NCI-H446 treated with DMSO at 0.1 percent for 48 hours (cell line): ENCODE measurements around the gene MAML3.
A peak's percentile ranks its signal among the peaks of the same experiment; 100 is the strongest.

Experiments
- DNase-seq: peaks from one replicate; lab custom pipeline; 2025; lab: John Stamatoyannopoulos, UW

Gene MAML3

GRCh38 chr4:139899346-139899745, 254.6 kb downstream of the MAML3 start:
- no peak for DNase-seq

GRCh38 chr4:139898293-139898692, 255.7 kb downstream of the MAML3 start:
- no peak for DNase-seq

GRCh38 chr4:139896091-139896604, 257.8 kb downstream of the MAML3 start:
- no peak for DNase-seq

GRCh38 chr4:139893801-139894200, 260.2 kb downstream of the MAML3 start:
- DNase-seq: no peak

- DNase-seq: no peak
Measured at GRCh38 chr4:139892973-139893736, 260.8 kb downstream of the MAML3 start.

- DNase-seq: no peak
Measured at GRCh38 chr4:139890816-139891215, 263.2 kb downstream of the MAML3 start.

GRCh38 chr4:139889901-139890300, 264.1 kb downstream of the MAML3 start:
- DNase-seq: no peak

GRCh38 chr4:139889264-139889663, 264.7 kb downstream of the MAML3 start:
- no peak for DNase-seq

- DNase-seq: no peak
Measured at GRCh38 chr4:139887962-139888735, 265.8 kb downstream of the MAML3 start.

- DNase-seq: no peak
Measured at GRCh38 chr4:139887376-139887802, 266.6 kb downstream of the MAML3 start.

GRCh38 chr4:139886798-139887197, 267.2 kb downstream of the MAML3 start:
- DNase-seq: no peak

- DNase-seq: no peak
Measured at GRCh38 chr4:139884438-139884837, 269.5 kb downstream of the MAML3 start.

GRCh38 chr4:139880841-139881240, 273.1 kb downstream of the MAML3 start:
- DNase-seq: peak; percentile 41

GRCh38 chr4:139878050-139878449, 275.9 kb downstream of the MAML3 start:
- no peak for DNase-seq

- no peak for DNase-seq
Measured at GRCh38 chr4:139876337-139876941, 277.5 kb downstream of the MAML3 start.

GRCh38 chr4:139875411-139875825, 278.6 kb downstream of the MAML3 start:
- peak; percentile 92 for DNase-seq

GRCh38 chr4:139873111-139873860, 280.7 kb downstream of the MAML3 start:
- DNase-seq: no peak

- no peak for DNase-seq
Measured at GRCh38 chr4:139872274-139872673, 281.7 kb downstream of the MAML3 start.

GRCh38 chr4:139869810-139870209, 284.2 kb downstream of the MAML3 start:
- DNase-seq: peak; percentile 54

- DNase-seq: peak; percentile 44
Measured at GRCh38 chr4:139866276-139866962, 287.6 kb downstream of the MAML3 start.

GRCh38 chr4:139865537-139865936, 288.4 kb downstream of the MAML3 start:
- no peak for DNase-seq
